ENCODE data around the gene POU2F2. TPM values are rescaled to one million over a fixed set of nuclear protein-coding genes. Genes with fewer than 3 reads are reported as not detected.
A peak's percentile ranks its signal among the peaks of the same experiment; 100 is the strongest.

Gene POU2F2
- total RNA-seq, 2 experiments from 2014 or later: 15.7 to 16.3 TPM

DNA sequence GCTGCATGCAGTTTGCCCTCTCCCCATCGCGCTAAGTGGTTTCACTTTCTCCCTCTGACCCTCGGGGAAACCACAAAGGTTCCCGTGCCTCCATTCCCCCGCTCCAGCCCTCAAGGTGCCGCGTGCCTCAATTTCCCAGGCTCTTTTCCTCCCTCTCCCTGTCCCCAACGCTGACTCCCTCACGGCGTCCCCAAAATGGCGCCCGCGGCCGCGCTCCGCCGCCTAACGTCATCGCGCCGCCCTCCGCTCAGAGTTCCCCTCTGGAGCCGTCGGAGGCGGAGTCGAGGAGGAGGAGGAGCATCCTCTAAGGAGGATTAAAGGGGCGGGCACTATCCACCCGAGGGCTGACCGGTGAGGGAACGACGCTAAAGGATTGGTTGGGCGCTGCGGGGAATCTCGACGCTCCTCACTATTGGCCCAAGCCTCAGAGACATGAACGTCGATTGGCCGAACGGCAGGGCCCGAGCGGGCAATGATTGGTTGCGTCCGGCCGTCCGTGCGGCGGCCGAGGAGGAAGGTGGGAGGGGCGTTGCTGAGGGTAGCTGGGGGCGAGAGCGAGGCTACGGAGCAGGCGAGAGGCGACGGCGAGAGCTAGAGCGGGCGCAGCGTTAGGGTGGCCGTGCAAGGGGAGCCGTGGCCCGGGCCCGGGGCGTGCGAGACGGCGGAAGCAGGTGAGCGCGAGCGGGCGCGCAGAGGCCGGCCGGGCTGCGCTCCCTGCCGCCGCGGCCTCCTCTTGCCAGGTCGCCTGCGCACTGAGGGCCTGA is 56.4 kb downstream of the POU2F2 start, which contains the start of gene ZNF574:
TSS of gene ZNF574 (plus strand) at position 551 of the 764 bp plus-strand sequence. CDS start 2,441 bp downstream, outside the sequence.
- Mint-ChIP-seq H3K4me3 (peak within 1 kb of the TSS; percentile 91), H3K9me3 (ENCODE audit: insufficient read depth) (no peaks in the 10 kb centered on the region), H3K4me1 (ENCODE audit: low read depth) (peaks cover 44% of the 10 kb centered on the region), H3K36me3 (ENCODE audit: low read depth) (peaks cover 27% of the 10 kb centered on the region), H3K27ac (peak within 1 kb of the TSS; percentile 97), H3K27me3 (ENCODE audit: low read depth) (peaks cover 7% of the 10 kb centered on the region)
- ChIA-PET CTCF (interaction anchor here (0.7 to 1.3 kb wide), 3 partner anchors 16 to 325 kb away, joined by 3 to 4 read pairs (median 3); no protein-coding TSS in a partner anchor), POLR2A (interaction anchor here (0.6 to 1.4 kb wide), 3 partner anchors 189 to 251 kb away, joined by 3 to 4 read pairs (median 3); no protein-coding TSS in a partner anchor)
- ATAC-seq (peak; percentile 99), DNase-seq (peak; percentile 99)

DNA sequence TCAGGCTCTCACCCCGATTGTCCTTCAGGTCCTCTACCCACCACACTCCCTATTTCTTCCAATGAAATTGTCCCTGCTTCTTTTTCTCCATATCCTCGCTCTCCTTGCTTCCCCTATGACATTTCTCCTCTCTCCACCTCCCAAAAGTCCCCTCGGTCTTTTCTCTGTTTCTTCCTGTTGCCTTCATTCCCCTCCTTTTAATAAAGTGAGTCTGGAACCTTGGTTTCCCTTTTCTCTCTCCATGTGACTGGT is 57.0 kb downstream of the POU2F2 start:
- DNase-seq (no peak), ATAC-seq (peak; percentile 2)
- Mint-ChIP-seq H3K36me3 (ENCODE audit: low read depth) (peaks cover 24% of the 10 kb centered on the region), H3K9me3 (ENCODE audit: insufficient read depth) (no peaks in the 10 kb centered on the region), H3K4me3 (peak overlapping the region; percentile 91), H3K4me1 (ENCODE audit: low read depth) (peaks cover 44% of the 10 kb centered on the region), H3K27ac (peak overlapping the region; percentile 97), H3K27me3 (ENCODE audit: low read depth) (peaks cover 11% of the 10 kb centered on the region)
- POLR2A ChIA-PET: no interaction called here
- CTCF ChIA-PET: no interaction called here

DNA sequence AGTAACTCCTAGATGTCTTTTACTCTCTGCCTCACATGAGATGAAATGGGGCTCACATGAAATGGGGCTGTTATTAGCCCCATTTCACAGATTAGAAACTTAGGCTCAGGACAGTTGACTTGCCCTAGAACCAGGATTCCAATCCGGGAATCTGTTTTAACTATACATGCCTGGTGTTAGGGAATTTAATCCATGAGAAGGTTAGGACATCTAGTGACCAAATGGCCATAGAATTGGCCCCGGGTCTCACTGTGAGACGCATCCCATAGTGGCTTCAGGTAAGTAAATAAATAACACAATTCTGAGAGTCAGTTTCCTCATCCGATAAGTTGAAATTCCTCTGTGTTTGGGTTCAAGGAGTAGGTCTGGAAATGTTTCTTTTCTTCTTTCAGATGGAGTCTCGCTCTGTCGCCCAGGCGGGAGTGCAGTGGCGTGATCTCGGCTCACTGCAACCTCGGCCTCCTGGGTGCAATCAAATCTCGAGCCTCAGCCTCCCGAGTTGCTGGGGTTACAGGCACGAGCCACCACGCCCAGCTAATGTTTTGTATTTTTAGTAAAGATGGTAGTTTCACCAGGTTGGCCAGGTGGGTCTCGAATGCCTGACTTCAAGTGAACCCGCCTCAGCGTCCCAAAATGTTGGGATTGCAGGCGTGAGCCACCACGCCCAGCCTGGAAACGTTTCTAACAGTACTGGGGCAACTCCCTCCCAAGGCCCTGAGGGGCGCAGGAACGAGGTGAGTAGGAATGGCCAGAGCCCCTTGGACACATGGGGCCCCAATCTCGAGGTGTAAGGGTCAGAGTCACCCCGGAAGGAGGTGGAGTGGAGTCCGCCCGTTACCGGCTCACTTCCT is 57.5 kb downstream of the POU2F2 start:
- ATAC-seq (no peak), DNase-seq (peak; percentile 29)
- Mint-ChIP-seq H3K27me3 (ENCODE audit: low read depth) (peaks cover 12% of the 10 kb centered on the region), H3K4me1 (ENCODE audit: low read depth) (peaks cover 44% of the 10 kb centered on the region), H3K9me3 (ENCODE audit: insufficient read depth) (no peaks in the 10 kb centered on the region), H3K27ac (peak overlapping the region; percentile 97), H3K36me3 (ENCODE audit: low read depth) (peaks cover 23% of the 10 kb centered on the region), H3K4me3 (peak overlapping the region; percentile 91)
- ChIA-PET POLR2A (interaction anchor here (0.6 kb wide), 1 partner anchor 186 kb away, joined by 3 read pairs; no protein-coding TSS in a partner anchor), CTCF (no interaction called here)

DNA sequence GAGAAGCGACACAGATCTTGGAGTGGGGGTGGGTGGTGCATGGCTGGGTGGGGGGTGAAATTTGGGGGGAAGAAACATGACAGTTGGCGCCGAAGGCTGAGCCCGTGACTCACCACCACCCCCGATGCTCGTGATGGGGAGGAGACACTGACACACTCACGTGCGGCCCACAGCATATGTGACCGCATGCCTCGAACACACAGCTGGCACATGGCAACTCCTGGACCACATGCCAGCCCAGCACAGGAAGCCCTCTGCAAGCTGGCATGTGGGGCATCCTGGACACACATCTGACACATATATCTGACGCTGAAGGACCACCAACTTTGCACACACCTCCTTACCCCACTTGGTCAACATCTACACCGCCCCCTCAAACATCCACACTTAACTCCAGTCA is 61.0 kb downstream of the POU2F2 start:
- peaks cover 17% of the 10 kb centered on the region for H3K4me1 Mint-ChIP-seq (ENCODE audit: low read depth)
- ChIA-PET CTCF (no interaction called here), POLR2A (no interaction called here)
- peaks cover 12% of the 10 kb centered on the region for H3K27me3 Mint-ChIP-seq (ENCODE audit: low read depth)
- ATAC-seq: no peak
- H3K36me3 Mint-ChIP-seq (ENCODE audit: low read depth): peaks cover 3% of the 10 kb centered on the region
- H3K4me3 Mint-ChIP-seq: no peak overlapping the region
- no peak overlapping the region for H3K27ac Mint-ChIP-seq
- DNase-seq: no peak
- H3K9me3 Mint-ChIP-seq (ENCODE audit: insufficient read depth): no peaks in the 10 kb centered on the region

DNA sequence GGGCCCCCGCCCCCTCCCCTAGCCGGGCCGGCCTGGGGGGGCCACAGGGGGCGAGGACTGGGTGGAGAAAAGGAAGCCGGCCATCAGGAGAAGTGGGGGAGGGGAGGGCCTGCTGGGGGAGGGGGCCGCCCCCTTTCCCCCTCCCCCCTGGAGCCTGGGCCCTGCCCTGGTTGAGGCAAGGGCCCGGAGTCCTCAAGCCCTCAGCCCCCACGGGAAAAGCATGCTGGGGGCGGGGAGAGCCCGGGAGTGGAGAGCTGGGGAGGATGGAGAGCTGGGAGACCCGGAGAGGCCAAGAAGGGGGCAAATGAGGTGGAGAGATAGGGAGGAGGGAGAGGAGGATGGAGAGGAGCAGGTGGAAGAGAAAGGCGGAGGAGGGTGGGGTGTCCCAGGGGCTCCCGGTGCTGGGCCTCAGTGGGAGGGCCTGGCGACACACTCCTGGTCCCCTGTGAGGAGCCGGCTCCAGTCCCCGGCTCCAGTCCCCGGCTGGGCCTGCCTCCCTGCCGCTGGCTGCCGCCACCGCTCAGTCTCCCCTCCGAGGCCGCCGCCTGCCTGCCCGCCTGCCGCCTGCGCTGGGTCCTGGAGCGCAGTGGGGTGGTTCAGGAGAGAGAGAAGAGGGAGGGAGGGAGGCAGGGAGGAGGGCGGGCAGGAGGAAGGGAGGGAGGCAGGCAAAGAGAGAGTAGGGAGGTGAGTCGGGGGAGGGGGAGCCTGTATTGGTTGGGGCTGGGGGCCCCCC is 62.5 kb downstream of the POU2F2 start, which contains the start of gene GRIK5:
TSS of gene GRIK5 (minus strand) at position 588 of the 733 bp plus-strand sequence. CDS start 4,436 bp downstream, outside the sequence.
- no peak within 1 kb of the TSS for H3K4me3 Mint-ChIP-seq
- ATAC-seq (no peak), DNase-seq (no peak)
- peaks cover 12% of the 10 kb centered on the region for H3K27me3 Mint-ChIP-seq (ENCODE audit: low read depth)
- H3K27ac Mint-ChIP-seq: no peak within 1 kb of the TSS
- ChIA-PET POLR2A (no interaction called here), CTCF (interaction anchor here (1.0 kb wide), 1 partner anchor 39 kb away, joined by 3 read pairs; no protein-coding TSS in a partner anchor)
- H3K36me3 Mint-ChIP-seq (ENCODE audit: low read depth): no peaks in the 10 kb centered on the region
- peaks cover 8% of the 10 kb centered on the region for H3K4me1 Mint-ChIP-seq (ENCODE audit: low read depth)
- H3K9me3 Mint-ChIP-seq (ENCODE audit: insufficient read depth): no peaks in the 10 kb centered on the region

DNA sequence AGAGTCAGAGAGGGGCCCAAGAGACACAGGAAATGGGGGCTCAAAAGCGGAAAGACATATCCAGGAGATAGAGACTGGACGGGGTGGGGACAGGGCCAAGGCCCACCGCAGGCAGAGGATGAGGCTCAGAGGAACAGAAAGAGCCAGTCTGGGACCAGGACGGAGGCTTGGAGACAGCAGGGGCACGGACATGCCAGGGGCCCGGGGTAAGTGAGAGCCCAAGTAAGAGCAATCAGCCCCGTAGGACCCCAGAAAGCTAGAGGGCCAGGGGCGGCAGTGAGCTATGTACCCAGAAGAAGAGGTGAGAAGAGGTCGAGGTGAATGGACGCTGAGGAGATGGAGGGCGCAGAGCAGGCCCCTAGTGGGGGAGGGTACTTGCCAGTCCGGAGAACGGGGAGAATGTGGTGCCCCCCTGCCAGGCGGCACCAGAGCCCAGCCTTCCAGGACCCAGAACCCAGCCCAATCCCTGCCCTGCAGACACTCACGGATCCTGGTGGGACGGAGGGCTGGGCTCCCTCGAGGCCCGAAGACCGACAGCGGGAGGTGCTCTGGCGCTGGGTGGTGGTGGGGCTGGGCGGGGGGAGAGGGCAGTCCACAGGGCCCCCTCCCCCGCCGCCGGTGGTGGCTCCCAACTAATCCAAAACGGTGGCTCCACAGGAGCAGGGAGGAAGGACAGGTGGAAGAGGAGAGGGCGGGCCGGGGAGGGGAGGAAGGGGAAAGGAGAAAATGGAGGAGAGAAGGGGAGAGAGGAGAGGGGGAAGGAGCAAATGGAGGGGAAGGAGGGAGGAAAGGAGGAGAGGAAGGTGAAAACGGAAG is 63.3 kb downstream of the POU2F2 start:
- no peaks in the 10 kb centered on the region for H3K9me3 Mint-ChIP-seq (ENCODE audit: insufficient read depth)
- ATAC-seq (no peak), DNase-seq (no peak)
- H3K27me3 Mint-ChIP-seq (ENCODE audit: low read depth): peaks cover 12% of the 10 kb centered on the region
- no peak overlapping the region for H3K4me3 Mint-ChIP-seq
- H3K36me3 Mint-ChIP-seq (ENCODE audit: low read depth): no peaks in the 10 kb centered on the region
- H3K27ac Mint-ChIP-seq: no peak overlapping the region
- CTCF ChIA-PET: interaction anchor here (1.0 kb wide), 1 partner anchor 40 kb away, joined by 3 read pairs; no protein-coding TSS in a partner anchor
- peaks cover 3% of the 10 kb centered on the region for H3K4me1 Mint-ChIP-seq (ENCODE audit: low read depth)
- POLR2A ChIA-PET: interaction anchor here (0.7 kb wide), 1 partner anchor 357 kb away, joined by 3 read pairs; no protein-coding TSS in a partner anchor

DNA sequence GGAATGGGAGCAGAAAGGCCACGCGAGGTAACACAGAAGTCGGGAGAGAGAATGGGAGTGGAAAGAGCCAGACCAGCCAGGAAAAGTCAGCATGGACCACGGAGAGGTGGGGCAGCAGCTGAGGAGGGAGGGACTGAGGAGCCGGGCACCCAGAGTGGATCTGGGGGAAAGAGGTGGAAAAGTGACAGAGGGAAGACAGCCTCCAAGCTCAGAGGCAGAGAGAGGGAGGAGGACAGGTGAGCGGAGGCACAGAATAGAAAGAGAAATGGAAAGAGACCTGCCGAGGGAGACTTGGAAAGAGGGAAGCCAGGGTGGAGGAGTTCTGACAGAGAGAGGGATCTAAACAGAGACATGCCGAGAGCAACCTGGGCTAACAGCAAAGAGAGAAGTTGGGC is 63.9 kb downstream of the POU2F2 start:
- no peaks in the 10 kb centered on the region for H3K36me3 Mint-ChIP-seq (ENCODE audit: low read depth)
- POLR2A ChIA-PET: no interaction called here
- no peak for ATAC-seq

DNA sequence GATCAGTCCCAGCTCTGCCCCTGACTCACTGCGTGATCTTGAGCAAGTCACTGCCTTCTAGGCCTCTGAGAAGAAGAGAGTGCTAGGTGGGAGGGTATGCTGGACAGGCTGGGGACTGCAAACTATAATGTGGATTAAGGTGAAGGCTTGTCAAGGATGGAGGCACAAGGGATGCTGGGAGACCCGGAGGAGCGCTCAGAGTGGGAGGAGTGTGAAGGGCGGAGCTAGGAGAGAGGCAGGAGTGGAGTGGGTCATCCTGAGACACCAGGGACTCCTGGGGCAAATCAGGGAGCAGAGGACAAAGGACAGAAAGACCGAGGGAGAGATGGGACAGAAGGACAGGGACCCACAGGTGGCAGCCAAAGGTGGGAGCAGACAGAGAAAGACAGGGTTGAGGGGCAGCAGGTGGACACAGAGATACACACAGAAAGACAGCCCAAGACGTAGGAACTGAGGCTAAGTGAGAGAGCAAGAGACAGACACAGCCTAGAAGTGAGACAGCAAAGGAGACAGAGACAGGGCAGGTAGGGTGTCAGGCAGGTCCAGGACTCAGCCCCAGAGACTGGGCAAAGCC is 64.8 kb downstream of the POU2F2 start:
- H3K4me3 Mint-ChIP-seq: no peak overlapping the region
- CTCF ChIA-PET: no interaction called here

More for the DNA sequence above, 63.9 kb downstream of the POU2F2 start:
- CTCF ChIA-PET: no interaction called here
- Mint-ChIP-seq H3K9me3 (ENCODE audit: insufficient read depth) (no peaks in the 10 kb centered on the region), H3K27ac (no peak overlapping the region), H3K4me1 (ENCODE audit: low read depth) (peaks cover 3% of the 10 kb centered on the region), H3K27me3 (ENCODE audit: low read depth) (peaks cover 12% of the 10 kb centered on the region), H3K4me3 (no peak overlapping the region)
- DNase-seq: no peak

DNA sequence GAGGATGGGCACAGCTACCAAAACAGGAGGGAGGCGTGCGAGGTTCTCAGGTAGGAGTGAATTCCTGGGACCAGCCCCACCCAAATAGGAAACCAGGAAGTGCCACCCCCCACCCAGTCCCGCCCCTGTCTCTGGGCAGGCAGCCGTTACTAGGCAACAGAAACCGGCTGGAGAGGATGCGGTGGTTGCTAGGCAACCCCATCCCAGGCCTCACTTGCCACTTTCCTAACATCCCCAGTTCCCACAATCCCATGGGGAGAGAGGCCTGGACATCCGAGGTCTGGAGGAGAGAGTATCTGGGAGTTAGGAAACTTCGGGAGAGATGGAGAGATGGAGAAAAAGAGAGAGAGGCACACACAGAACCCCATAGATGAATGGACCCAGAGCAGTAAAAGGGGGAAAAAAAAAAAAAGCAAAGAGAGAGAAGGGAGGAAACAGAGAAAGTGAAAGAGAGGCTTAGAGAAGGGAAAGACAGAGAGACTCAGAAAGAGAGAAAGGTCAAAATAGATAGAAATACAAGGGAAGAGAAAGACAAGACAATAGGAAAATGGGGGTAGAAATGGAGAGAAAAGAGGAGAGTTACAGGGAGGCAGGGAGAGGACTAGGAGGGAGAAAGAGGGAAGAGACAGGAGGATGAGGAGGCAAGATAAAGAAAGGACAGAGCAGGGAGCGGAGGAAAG is 66.0 kb downstream of the POU2F2 start:
- ChIA-PET CTCF (interaction anchor here (1.2 kb wide), 1 partner anchor 42 kb away, joined by 3 read pairs; no protein-coding TSS in a partner anchor), POLR2A (no interaction called here)
- H3K4me1 Mint-ChIP-seq (ENCODE audit: low read depth): no peaks in the 10 kb centered on the region
- H3K4me3 Mint-ChIP-seq: no peak overlapping the region
- DNase-seq (peak; percentile 33), ATAC-seq (no peak)
- no peaks in the 10 kb centered on the region for H3K36me3 Mint-ChIP-seq (ENCODE audit: low read depth)
- no peak overlapping the region for H3K27ac Mint-ChIP-seq
- no peaks in the 10 kb centered on the region for H3K9me3 Mint-ChIP-seq (ENCODE audit: insufficient read depth)
- peaks cover 9% of the 10 kb centered on the region for H3K27me3 Mint-ChIP-seq (ENCODE audit: low read depth)

More for the DNA sequence above, 64.8 kb downstream of the POU2F2 start:
- POLR2A ChIA-PET: no interaction called here
- Mint-ChIP-seq H3K9me3 (ENCODE audit: insufficient read depth) (no peaks in the 10 kb centered on the region), H3K4me1 (ENCODE audit: low read depth) (no peaks in the 10 kb centered on the region), H3K27me3 (ENCODE audit: low read depth) (peaks cover 12% of the 10 kb centered on the region), H3K36me3 (ENCODE audit: low read depth) (no peaks in the 10 kb centered on the region), H3K27ac (no peak overlapping the region)
- no peak for DNase-seq
- no peak for ATAC-seq

DNA sequence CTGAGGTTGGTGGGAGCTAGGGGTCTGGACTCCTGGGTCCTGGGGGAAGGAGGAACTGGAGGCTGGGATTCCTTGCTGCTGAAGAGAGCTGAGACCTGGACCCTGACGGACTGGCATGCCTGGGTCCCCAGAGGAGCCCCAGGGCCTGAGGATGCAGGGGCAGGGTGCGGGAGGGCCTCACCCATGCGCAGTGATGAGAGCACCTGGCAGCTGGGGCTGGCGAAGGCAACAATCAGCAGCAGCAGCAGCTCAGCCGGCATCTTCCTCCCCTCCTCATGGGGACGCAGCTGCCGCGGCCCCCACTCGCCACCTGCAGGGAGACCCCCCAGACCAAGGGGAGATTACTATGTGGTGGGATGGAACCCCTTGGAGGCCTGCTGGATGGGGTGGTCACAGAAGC is 66.7 kb downstream of the POU2F2 start:
- Mint-ChIP-seq H3K27me3 (ENCODE audit: low read depth) (peaks cover 6% of the 10 kb centered on the region), H3K36me3 (ENCODE audit: low read depth) (no peaks in the 10 kb centered on the region)

More for the DNA sequence above, 66.7 kb downstream of the POU2F2 start:
- Mint-ChIP-seq H3K4me1 (ENCODE audit: low read depth) (no peaks in the 10 kb centered on the region), H3K4me3 (no peak overlapping the region), H3K27ac (no peak overlapping the region), H3K9me3 (ENCODE audit: insufficient read depth) (no peaks in the 10 kb centered on the region)
- POLR2A ChIA-PET: no interaction called here
- ATAC-seq (no peak), DNase-seq (no peak)
- CTCF ChIA-PET: interaction anchor here (1.0 to 1.3 kb wide), 3 partner anchors 31 to 42 kb away, joined by 3 to 4 read pairs (median 3); no protein-coding TSS in a partner anchor

Data from activated CD8-positive, alpha-beta T cell treated with anti-CD3 and anti-CD28 coated beads, Interleukin-2, amount 10 ng/mL, durations not matched to agents 7 days and 5 days (primary cell).